IPS-11a (cell line): ENCODE measurements around the gene TBL2.
A peak's percentile ranks its signal among the peaks of the same experiment; 100 is the strongest.
"Not testable (repeated sequence)": the region's sequence is repeated elsewhere in the genome, so short reads cannot be mapped to it uniquely, and the experiment has no call there.

Source experiments
- H3K4me3 ChIP-seq: one replicate; pipeline ENCODE4 v1.5.1; 2013; ENCODE audit warnings: low read depth, low read length, control low read depth

TBL2 gene

GRCh38 chr7:73570977-73571376 is 7.4 kb downstream of the TBL2 start:
- no peak overlapping the region for H3K4me3 ChIP-seq

- no peak overlapping the region for H3K4me3 ChIP-seq
Observed at GRCh38 chr7:73570521-73570920, 7.9 kb downstream of the TBL2 start.

GRCh38 chr7:73569042-73569608 is 9.3 kb downstream of the TBL2 start:
- H3K4me3 ChIP-seq, result no peak overlapping the region

DNA sequence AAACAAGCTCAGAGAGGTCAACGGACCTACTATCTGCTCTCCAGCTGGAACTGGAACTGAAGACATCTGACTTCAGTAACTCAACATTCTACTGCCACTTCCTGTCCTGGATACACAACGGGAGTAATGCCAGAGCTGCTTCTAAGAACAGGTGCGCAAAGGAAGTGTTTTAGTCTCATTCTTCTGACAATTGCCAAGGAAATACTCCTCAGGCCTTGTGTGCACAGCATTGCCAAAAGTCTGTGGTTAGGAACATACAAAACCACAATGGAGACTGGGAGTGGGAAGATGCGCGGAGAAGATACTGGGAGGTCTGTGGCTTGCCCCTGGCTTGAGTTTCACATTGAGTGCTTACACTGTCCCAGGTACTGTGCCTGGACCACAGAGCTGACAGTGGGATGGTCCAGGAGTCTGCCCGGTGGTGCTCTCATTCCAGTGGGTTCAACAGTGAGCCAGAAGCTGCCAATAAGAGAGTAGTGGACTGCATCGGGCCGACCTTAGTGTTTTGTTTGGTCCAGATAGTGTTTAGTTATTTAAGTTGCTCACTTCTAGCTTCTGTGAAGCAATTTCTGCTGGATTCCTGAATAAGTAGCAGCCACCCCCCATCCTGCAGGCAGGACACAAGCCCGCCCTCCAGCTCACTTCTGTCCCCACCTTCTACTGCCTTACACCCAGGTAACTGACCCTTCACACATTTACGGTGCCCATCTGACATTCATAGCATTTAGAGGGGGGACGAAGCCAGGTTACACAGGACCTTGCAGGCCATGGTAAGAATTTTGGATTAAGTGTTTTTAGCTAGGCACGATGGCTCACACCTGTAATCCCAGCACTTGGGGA is 10.3 kb downstream of the TBL2 start:
- no peak overlapping the region for H3K4me3 ChIP-seq

DNA sequence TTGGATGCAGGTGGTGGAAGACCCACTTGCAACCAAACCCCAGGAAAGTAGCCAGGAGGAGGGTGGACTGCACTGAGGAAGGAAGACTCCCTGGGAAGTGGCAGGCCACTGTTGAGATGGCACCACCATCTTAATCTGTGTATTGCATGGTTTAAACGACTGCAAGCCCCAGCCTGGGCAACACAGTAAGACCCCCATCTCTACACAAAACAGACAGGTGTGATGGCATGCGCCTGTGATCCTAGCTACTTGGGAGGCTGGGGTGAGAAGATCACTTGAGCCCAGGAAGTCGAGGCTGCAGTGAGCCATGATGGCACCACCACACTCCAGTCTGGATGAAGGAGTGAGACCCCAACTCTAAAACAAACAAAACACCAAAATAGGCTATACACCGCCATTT is 11.2 kb downstream of the TBL2 start:
- H3K4me3 ChIP-seq, result no peak overlapping the region

GRCh38 chr7:73566431-73566830 is 11.9 kb downstream of the TBL2 start:
- not testable (repeated sequence) for H3K4me3 ChIP-seq

DNA sequence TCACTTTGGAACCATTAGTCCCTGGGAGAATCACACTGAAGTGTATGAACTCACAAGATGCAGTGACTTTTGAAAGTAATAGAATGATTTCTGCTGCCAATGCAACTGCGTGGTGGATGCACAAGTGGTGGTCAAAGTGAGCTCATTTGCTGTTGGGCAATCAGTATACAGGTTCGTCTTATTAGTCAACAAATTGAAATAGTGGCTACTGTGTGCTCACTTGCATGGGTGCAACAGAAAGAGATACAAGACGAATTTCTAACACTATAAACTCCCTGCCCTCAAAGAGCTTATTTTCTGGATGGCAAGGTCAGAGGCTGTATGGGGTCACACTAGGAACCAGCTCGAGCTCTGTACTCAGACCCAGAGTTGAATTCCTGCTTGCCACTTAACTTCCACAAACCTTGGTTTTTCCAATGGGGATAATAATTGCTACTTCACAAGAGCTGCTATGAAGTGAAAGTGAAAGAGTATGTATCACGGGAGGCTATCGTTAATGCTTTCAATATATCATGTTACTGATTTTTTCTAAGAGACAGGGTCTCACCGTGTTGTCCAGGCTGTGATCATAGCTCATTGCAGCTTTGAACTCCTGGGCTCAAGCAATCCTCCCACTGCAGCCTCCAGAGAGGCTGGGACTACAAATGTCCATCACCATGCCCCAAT is 12.6 kb downstream of the TBL2 start:
- H3K4me3 ChIP-seq, result no peak overlapping the region

DNA sequence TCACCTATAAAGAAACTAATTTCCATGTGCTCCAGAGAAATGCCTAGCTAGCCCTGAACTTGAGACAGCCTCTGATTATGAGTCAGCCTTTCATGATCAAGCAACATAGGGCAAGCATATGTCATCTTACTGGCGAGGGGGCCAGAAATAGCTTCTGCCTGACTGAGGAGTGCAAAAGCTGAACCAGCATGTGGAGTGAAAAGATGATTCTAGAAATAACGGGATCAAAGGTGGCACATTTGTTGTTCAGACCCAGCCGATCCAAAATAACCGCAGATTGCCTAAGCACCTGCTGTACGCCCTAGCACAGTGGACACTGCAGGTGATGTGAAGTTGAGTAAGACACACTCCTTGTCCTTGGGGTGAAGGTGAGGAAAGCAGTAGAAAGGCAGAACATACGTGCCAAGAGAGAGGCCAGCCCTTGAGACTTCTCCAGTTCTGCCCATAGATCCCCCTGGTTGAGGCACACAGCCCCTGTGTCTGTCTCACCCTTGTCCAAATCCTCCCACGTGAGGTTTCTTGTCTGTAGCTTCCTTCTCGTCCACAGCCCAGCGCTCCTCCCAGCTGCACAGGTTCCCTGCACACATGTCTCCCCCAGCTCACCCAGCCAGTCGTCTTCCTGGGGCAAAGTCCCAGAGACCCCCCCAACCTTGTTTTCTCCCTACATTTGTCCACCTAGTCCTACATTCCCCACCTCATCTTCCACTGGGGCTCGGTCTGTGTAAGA is 18.1 kb downstream of the TBL2 start:
- H3K4me3 ChIP-seq, result no peak overlapping the region

DNA sequence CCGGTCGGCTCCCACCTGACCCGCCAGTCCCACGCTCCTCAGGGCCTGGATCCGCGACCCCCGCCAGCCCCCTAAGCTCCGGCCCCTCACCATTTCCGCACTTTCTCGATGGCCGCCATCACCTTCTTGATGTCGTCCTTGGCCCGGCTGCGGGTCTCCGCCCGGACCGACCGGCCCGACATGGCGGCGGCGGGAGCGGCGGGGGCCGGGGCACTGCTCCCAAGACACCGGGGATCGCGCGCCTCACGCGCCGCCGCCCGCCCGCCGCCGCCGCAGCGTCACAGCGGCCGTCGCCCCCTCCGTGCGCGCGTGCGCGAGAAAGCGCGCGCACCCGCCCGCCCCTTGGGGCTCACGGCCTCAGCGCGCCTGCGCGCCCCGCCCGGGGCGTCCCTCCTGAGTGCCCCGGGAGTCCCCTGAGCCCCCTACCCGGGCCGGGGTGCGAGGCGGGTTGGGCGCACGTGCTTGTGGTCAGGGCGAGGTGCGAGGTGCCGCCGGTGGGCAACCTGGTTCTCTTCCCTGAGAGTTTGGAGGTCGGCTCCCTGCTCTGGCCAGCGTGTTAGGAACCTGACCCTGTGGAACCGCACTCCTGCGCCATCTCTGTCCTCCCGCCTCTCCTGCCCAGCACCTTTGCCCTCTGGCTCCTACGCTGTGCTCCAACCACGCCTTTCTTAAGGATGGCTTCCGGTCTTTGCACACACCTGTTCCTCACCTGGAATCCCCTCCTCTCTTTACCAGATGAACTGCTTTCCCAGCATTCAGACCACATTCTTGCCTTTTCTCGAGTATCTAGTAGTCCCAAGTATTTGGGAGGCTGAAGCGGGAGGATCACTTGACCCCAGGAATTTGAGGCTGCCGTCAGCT is 20.8 kb downstream of the TBL2 start, which contains the start of gene BCL7B:
TSS of gene BCL7B (minus strand) at position 294 of the 861 bp plus-strand sequence. CDS start at position 182, 112 bp downstream.
- peak within 1 kb of the TSS; percentile 68 for H3K4me3 ChIP-seq

DNA sequence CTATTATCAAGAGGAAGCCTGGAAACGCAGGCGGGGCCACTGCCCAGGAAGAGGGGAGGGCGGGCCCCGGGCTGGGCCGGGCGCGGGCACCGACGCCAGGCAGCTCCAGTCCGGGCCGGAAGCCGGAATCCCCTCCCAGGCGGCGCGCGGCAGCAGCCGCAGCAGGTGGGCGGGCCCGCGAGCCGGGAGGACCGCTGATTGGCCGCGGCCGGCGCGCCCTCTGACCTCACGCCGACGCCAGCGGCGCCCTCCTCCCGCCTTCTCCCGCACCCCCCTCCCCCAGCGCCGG is 21.3 kb downstream of the TBL2 start:
- H3K4me3 ChIP-seq, result peak overlapping the region; percentile 68

- H3K4me3 ChIP-seq, result peak overlapping the region; percentile 68
Observed at GRCh38 chr7:73556208-73557107, 21.9 kb downstream of the TBL2 start.

DNA sequence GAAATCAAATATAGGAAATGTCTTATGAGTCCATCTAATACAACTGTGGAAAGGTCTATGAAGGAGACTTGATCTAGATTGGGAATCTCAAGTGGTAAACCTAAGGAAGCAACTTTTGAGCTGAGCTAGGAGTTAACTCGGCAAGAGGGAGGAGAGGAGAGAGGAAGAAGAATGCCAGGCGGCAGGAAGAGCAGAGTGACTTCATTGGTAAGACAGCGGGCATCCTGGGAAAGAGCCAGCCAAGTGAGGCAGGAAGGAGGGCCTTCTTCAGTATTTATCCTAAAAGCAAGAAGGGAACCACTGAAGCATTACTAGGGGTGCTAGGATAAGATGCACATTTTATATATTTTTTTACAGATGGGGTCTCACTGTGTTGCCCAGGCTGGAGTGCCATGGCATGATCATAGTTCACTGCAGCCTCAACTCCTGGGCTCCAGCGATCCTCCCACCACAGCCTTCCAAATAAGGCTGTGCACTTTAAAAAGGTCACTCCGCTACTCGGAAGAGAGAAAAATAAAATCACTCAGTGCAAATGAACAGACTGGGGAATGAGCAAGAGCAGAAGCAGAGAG is 22.9 kb downstream of the TBL2 start:
- no peak overlapping the region for H3K4me3 ChIP-seq

GRCh38 chr7:73550093-73550492 is 28.3 kb downstream of the TBL2 start:
- not testable (repeated sequence) for H3K4me3 ChIP-seq

- no peak overlapping the region for H3K4me3 ChIP-seq
Observed at GRCh38 chr7:73549176-73549575, 29.2 kb downstream of the TBL2 start.

- H3K4me3 ChIP-seq, result no peak overlapping the region
Observed at GRCh38 chr7:73547841-73548240, 30.5 kb downstream of the TBL2 start.

GRCh38 chr7:73544678-73545077 is 33.7 kb downstream of the TBL2 start:
- H3K4me3 ChIP-seq, result no peak overlapping the region

- no peak overlapping the region for H3K4me3 ChIP-seq
Observed at GRCh38 chr7:73541722-73542121, 36.7 kb downstream of the TBL2 start.

- no peak overlapping the region for H3K4me3 ChIP-seq
Observed at GRCh38 chr7:73539709-73540108, 38.7 kb downstream of the TBL2 start.

GRCh38 chr7:73538510-73538909 is 39.9 kb downstream of the TBL2 start:
- H3K4me3 ChIP-seq, result not testable (repeated sequence)
